ENCODE results near the gene PAQR4. TPM values are rescaled to one million over a fixed set of nuclear protein-coding genes. Genes with fewer than 3 reads are reported as not detected.

PAQR4 gene
- total and polyA plus RNA-seq, 2 of the 13 experiments (the other 11 are each of a cell fraction or from before 2014, with no cell fraction given): 15.9 to 24.8 TPM

- TF ChIP-seq BCL6 (CRISPR knock-in tag; IDR thresholded peaks at IDR 0.05) (0 out of 2 replicates have a peak, but pooled peaks have one; percentile 28), ZNF891 (CRISPR knock-in tag; IDR thresholded peaks at IDR 0.05) (0 out of 2 replicates have a peak, but pooled peaks have one; percentile 14), POLR2G (IDR thresholded peaks at IDR 0.05; ENCODE audit: low read depth, low read length) (peak; percentile 46), ZEB1 (IDR thresholded peaks at IDR 0.05; ENCODE audit: insufficient replicate concordance, low read depth) (peak; percentile 39), ZNF563 (CRISPR knock-in tag; IDR thresholded peaks at IDR 0.05) (no peak), THAP11 (CRISPR knock-in tag; IDR thresholded peaks at IDR 0.05) (no peak), POLR2A (IDR thresholded peaks at IDR 0.05; ENCODE audit: insufficient read depth in 1 of 2, low read depth in 2 of 2, low read length in 2 of 2) (no peak), ZSCAN30 (CRISPR knock-in tag; IDR thresholded peaks at IDR 0.05) (no peak), HNF4G (IDR thresholded peaks at IDR 0.05; ENCODE audit: borderline replicate concordance, low read depth, low read length) (peak; percentile 72), HNF4G (CRISPR knock-in tag; IDR thresholded peaks at IDR 0.05; ENCODE audit: borderline replicate concordance, low read depth) (no peak), ZNF761 (CRISPR knock-in tag; conservative IDR thresholded peaks at IDR 0.05) (no peak), DPF2 (CRISPR knock-in tag; IDR thresholded peaks at IDR 0.05; ENCODE audit: borderline replicate concordance, low read depth) (0 out of 2 replicates have a peak, but pooled peaks have one; percentile 18), PBX3 (CRISPR knock-in tag; IDR thresholded peaks at IDR 0.05; ENCODE audit: borderline replicate concordance) (no peak), FOSL2 (CRISPR knock-in tag; IDR thresholded peaks at IDR 0.05) (0 out of 2 replicates have a peak, but pooled peaks have one; percentile 44), RORA (CRISPR knock-in tag; IDR thresholded peaks at IDR 0.05) (no peak), ZNF274 (CRISPR knock-in tag; IDR thresholded peaks at IDR 0.05) (0 out of 2 replicates have a peak, but pooled peaks have one; percentile 30), PCBP2 (optimal IDR thresholded peaks at IDR 0.05; ENCODE audit: low read depth, low read length, poor library complexity, severe bottlenecking) (no peak), KLF16 (CRISPR knock-in tag; IDR thresholded peaks at IDR 0.05) (no peak), DNMT3B (CRISPR knock-in tag; conservative IDR thresholded peaks at IDR 0.05) (no peak), MXI1 (IDR thresholded peaks at IDR 0.05; ENCODE audit: borderline replicate concordance, low read depth, low read length) (no peak), CSRNP1 (CRISPR knock-in tag; IDR thresholded peaks at IDR 0.05) (no peak), ARNT2 (CRISPR knock-in tag; IDR thresholded peaks at IDR 0.05; ENCODE audit: low read depth) (no peak), ARID4A (CRISPR knock-in tag; IDR thresholded peaks at IDR 0.05; ENCODE audit: borderline replicate concordance) (peak; percentile 16; the same call in 1 of the 2 replicates)
Observed at GRCh38 chr16:3007059-3007956, 38.2 kb downstream of the PAQR4 start (continued).
